GM21576 (cell line): ENCODE results near the gene KY.

Experiments
- ATAC-seq: cut with Tn5 transposase; IDR thresholded peaks from one replicate; pipeline ENCODE4 v1.9.1; 2021; ENCODE audit warnings: mild to moderate bottlenecking, moderate library complexity; ENCODE audit not compliant: unreplicated experiment

KY gene

GRCh38 chr3:134645515-134645914 is 5.3 kb downstream of the KY start:
- ATAC-seq: no peak

- no peak for ATAC-seq
Measured at GRCh38 chr3:134644731-134645514, 5.9 kb downstream of the KY start.

- ATAC-seq: no peak
Measured at GRCh38 chr3:134643150-134643675, 7.6 kb downstream of the KY start.

- no peak for ATAC-seq
Measured at GRCh38 chr3:134642445-134643149, 8.2 kb downstream of the KY start.

- ATAC-seq: no peak
Measured at GRCh38 chr3:134641671-134642300, 9.0 kb downstream of the KY start.

GRCh38 chr3:134640872-134641470 is 9.9 kb downstream of the KY start:
- no peak for ATAC-seq

- ATAC-seq: no peak
Measured at GRCh38 chr3:134640378-134640777, 10.4 kb downstream of the KY start.

- no peak for ATAC-seq
Measured at GRCh38 chr3:134638385-134639030, 12.3 kb downstream of the KY start.

GRCh38 chr3:134636406-134636805 is 14.4 kb downstream of the KY start:
- no peak for ATAC-seq

GRCh38 chr3:134630506-134630905 is 20.3 kb downstream of the KY start:
- no peak for ATAC-seq

GRCh38 chr3:134628884-134629283 is 21.9 kb downstream of the KY start:
- ATAC-seq: no peak

- ATAC-seq: no peak
Measured at GRCh38 chr3:134627831-134628230, 23.0 kb downstream of the KY start.

- ATAC-seq: no peak
Measured at GRCh38 chr3:134625885-134626741, 24.7 kb downstream of the KY start.

- no peak for ATAC-seq
Measured at GRCh38 chr3:134625462-134625861, 25.4 kb downstream of the KY start.

GRCh38 chr3:134624537-134625287 is 26.1 kb downstream of the KY start:
- no peak for ATAC-seq

- ATAC-seq: no peak
Measured at GRCh38 chr3:134623615-134624245, 27.1 kb downstream of the KY start.

- no peak for ATAC-seq
Measured at GRCh38 chr3:134622806-134623365, 27.9 kb downstream of the KY start.

GRCh38 chr3:134621854-134622253 is 29.0 kb downstream of the KY start:
- ATAC-seq: no peak
